Measurements from ENCODE around the gene LMOD1.
"Not testable (repeated sequence)": the region's sequence is repeated elsewhere in the genome, so short reads cannot be mapped to it uniquely, and the experiment has no call there.

DNA sequence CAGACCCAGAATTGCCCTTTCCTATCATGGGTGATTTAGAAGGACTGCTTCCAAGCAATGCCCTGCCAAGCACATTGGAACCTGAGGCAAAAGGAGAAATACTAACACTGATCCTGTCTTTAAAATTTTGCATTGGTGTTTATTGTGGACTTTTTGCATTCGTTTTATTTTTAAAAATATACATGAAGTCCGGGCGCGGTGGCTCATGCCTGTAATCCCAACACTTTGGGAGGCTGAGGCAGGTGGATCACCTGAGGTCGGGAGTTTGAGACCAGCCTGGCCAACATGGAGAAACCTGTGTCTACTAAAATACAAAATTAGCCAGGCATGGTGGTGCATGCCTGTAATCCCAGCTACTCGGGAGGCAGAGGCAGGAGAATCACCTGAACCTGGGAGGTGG lies 45.3 kb downstream of the LMOD1 start:
- TF ChIP-seq CTCF (IDR thresholded peaks at IDR 0.05); MXI1 (IDR thresholded peaks at IDR 0.05; ENCODE audit: low read depth, low read length); SMC3 (IDR thresholded peaks at IDR 0.05; ENCODE audit: low read depth, low read length); YY1 (IDR thresholded peaks at IDR 0.05; ENCODE audit: low read depth): not testable (repeated sequence)
